GM20000 (cell line): ENCODE data around the gene VWA7.

Source experiments
- DNase-seq: peaks from one replicate; pipeline ENCODE4 v3.0.0; 2012; ENCODE audit warnings: low spot score
- TF ChIP-seq, protein P1 (sequence below): IDR thresholded peaks from 2 replicates; pipeline ENCODE4 v1.5.1; 2012; ENCODE audit warnings: mild to moderate bottlenecking, control low read depth; ENCODE audit errors: extremely low read depth, missing control alignments

The VWA7 gene

DNA sequence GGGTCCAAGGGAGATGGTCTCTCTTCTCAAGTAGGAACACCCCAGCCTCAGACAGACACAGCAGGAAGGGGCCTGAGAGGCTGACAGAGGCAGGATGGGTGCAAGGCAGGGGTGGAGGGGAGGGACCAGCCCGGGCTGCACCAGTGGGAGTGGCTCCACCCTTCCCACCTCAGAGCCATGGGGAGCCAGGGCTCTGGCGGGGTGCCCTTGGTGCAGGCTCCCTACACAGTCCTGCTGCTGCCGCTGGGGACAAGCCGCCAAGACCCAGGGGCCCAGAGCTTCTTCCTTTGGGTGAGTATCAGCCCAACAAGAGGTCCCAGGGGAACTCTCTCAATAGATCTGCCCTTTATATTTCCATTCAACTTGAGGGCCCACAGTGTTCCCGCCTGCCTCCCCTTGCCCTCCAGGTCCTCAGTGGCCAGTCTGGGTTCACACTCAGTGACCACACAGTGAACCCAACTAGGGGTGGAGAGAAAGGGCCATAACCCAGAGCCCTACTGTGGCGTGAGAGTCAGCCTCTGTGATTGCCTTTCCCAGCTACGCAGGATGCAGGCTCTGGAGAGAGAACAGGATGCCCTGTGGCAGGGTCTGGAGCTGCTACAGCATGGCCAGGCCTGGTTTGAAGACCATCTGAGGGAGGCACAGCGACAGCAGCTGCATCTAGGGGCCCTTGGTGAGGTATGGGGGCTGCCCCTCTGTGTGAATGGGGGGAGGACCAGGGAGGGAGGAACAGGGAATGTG lies 14.1 kb downstream of the VWA7 start:
- TF ChIP-seq, protein P1, sequence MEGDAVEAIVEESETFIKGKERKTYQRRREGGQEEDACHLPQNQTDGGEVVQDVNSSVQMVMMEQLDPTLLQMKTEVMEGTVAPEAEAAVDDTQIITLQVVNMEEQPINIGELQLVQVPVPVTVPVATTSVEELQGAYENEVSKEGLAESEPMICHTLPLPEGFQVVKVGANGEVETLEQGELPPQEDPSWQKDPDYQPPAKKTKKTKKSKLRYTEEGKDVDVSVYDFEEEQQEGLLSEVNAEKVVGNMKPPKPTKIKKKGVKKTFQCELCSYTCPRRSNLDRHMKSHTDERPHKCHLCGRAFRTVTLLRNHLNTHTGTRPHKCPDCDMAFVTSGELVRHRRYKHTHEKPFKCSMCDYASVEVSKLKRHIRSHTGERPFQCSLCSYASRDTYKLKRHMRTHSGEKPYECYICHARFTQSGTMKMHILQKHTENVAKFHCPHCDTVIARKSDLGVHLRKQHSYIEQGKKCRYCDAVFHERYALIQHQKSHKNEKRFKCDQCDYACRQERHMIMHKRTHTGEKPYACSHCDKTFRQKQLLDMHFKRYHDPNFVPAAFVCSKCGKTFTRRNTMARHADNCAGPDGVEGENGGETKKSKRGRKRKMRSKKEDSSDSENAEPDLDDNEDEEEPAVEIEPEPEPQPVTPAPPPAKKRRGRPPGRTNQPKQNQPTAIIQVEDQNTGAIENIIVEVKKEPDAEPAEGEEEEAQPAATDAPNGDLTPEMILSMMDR, result no peak
- no peak for DNase-seq

DNA sequence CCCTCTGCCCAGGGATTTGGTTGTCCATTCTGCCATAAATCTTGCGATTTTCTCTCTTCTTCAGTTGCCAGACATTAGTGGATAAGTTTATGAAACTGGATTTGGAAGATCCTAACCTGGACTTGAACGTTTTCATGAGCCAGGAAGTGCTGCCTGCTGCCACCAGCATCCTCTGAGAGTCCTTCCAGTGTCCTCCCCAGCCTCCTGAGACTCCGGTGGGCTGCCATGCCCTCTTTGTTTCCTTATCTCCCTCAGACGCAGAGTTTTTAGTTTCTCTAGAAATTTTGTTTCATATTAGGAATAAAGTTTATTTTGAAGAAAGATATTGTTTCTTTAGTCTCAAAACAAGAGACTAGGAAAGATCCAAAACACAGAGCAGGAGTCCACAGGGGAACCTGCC lies 14.8 kb downstream of the VWA7 start, which contains the start of gene SAPCD1:
TSS of gene SAPCD1 (plus strand) at position 301 of the 400 bp plus-strand sequence. CDS start 399 bp downstream, outside the sequence.
- TF ChIP-seq, protein P1, result no peak
- DNase-seq, result no peak

DNA sequence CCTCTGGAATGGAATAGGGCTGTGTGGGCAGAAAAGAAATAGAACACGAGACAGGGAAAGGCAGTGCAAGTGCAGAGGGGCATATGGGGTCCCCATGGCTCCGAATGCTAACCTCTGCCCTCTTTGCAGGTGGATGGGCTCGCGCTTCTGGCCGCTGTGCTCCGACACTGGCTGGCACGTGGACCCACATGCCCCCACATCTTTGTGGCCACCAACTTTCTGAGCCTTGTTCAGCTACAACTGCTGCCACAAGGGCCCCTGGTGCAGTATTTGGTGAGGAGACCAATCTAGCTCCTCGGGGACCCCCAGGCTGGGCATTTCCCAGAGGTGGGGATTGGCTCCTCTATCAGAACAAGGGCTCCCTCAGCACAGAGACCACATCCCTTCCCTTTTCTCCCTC lies 15.8 kb downstream of the VWA7 start:
- DNase-seq, result no peak
- TF ChIP-seq, protein P1, result no peak

DNA sequence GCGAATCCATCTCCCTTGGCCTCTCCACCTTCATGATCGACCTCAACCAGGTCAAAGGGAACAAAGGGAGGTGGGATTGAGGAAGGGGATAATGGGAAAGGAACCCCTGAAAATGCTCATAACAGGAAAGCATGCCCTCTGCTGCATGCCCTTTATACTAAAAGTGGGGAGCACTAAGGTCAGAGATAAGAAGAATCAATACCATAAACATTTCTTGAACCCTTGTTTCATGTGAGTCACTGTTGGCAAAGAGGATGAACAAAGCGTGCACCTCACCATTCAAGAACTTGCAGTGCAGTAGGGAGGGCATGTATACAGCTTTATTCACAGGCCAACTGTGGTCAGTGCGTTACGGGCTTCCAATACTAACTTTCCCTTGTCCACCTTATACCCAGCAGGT lies 16.3 kb downstream of the VWA7 start:
- TF ChIP-seq, protein P1, result no peak
- no peak for DNase-seq

DNA sequence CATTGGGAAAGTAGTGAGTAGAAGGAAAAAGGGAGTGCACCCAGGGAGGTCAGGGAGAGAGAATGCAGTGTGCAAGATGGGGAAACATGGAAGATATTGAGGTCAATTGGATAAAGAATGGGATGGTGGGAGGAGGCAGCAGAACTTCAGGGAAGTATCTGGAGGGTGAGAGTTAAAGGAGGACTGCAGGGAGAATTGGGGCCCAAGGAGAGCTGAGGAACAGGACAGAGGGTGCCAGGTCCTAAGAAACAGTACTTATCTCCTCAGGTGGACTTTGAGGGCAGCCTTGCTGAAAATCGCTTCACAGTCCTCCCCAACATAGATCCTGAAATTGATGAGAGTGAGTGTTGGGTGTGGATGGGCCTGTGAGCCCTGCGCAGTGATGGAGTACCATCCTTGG lies 18.8 kb downstream of the VWA7 start:
- DNase-seq, result no peak
- TF ChIP-seq, protein P1, result no peak

DNA sequence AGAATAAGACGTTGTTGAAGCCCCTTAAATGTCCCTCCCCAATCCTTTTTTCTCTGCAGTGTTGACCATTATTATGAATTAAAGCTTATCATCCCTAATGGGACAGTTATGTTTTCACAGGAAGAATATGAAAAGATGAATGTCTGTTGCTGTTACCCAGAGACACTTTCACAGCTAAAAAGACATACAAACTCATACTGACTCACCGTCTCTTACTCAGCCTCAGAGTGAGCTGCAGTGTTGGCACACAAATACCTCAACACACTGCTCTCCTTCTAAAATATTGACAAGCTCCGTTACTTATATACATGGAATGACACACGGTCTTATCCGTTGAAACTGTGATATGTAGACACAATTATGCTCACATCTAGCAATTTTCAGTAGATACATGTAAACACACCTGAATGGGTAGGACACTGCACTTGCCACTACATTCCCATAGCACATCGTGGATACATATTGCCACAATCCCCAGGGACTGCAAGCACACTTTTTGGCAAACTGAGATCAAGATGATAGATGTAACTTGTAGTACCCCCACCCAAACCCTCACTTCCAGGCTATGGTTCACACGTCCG lies 24.3 kb downstream of the VWA7 start:
- DNase-seq, result no peak
- TF ChIP-seq, protein P1, result no peak

DNA sequence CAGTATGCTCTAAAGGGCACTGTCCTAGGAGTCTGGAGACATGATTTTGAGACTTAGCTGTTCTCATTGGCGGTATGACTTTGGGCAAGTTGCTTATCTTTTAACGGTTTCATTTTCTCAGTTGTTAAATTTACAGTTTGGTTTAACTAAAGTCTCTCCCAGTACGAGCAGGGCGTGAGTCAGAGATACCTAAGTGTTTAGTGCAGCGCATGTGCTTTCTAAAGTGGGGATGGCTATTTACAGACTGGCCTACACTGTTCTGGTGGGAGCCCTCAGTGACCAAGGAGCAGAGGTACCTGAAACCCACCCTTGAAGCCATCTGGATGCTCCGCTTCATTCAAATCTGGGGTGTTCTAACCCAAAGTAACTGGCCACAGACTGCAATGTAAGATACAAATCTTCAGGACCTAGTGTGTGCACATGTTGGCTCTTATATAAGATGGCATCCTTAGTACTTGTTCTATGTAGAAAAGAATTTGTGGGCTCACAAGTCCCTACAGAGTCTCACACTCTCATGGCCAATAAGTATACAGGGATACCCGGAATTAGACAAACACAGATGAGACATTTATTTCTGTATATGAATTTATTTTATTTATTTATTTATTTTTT lies 26.6 kb downstream of the VWA7 start:
- TF ChIP-seq, protein P1, result no peak
- no peak for DNase-seq
